Measurements from ENCODE around the gene SLC22A17. TPM values are rescaled to one million over a fixed set of nuclear protein-coding genes. Genes with fewer than 3 reads are reported as not detected.

SLC22A17 gene
- total and polyA plus RNA-seq, 2 experiments from 2014 or later = 43.8 to 74.0 TPM

GRCh38 chr14:23377198-23377550 is 24.5 kb upstream of the SLC22A17 start:
- DNase-seq (ENCODE audit: low read depth in 1 of 2, low spot score in 1 of 2) = peak in 1 of 2 donors; percentile 53
- Histone ChIP-seq H3K4me1 (ENCODE audit: low read depth) (no peaks in the 10 kb centered on the region), H3K27ac (peak overlapping the region; percentile 86), H3K4me3 (no peak overlapping the region), H3K27me3 (no peaks in the 10 kb centered on the region), H3K9me3 (ENCODE audit: low read depth) (no peaks in the 10 kb centered on the region), H3K36me3 (peaks cover 17% of the 10 kb centered on the region)
- no peak for TF ChIP-seq CTCF (IDR thresholded peaks at IDR 0.05; ENCODE audit: low read depth, low read length)

DNA sequence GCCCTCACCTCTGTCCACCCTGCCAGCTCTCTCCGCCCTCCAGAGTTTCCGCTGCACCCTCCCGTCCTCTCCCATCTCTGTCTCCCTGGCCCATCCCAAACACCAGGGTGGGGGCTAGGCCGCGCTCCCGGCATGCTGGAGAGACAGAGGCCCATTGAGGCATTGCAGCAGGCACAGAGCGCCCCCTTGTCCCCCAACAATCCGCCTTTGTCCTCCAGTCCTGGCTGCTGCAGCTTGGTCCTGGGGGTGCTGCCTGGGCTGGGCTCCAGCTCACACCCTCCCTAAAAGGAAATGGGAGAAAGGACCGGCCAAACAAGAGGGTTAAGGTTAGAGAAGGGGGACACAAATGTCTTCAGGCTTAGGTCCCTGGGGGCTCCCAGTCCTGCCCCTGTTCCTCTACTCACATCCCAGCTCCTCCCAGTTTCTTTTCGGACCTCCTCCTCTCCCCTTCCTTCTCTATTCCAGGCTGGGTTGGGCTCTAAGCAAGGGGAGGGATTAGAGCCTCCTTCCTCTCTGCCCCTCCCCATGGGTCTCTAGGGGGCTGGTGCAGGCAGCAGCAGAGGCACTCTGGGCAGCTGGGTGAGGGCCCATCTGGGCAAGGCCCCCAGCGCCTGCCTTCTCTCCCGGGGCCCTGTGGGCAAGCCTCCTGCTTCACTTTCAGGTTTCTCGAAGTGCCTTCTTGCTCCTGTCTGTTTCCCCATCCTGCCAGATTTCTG is 24.0 kb upstream of the SLC22A17 start, which contains the start of gene CMTM5:
Gene CMTM5 (plus strand): TSS at position 565 of the 716 bp plus-strand sequence. CDS start 206 bp downstream, outside the sequence.
- no peak for TF ChIP-seq CTCF (IDR thresholded peaks at IDR 0.05; ENCODE audit: low read depth, low read length)
- H3K4me1 ChIP-seq (ENCODE audit: low read depth) = no peaks in the 10 kb centered on the region
- no peaks in the 10 kb centered on the region for H3K27me3 ChIP-seq
- H3K4me3 ChIP-seq = no peak within 1 kb of the TSS
- H3K9me3 ChIP-seq (ENCODE audit: low read depth) = no peaks in the 10 kb centered on the region
- peaks cover 12% of the 10 kb centered on the region for H3K36me3 ChIP-seq
- H3K27ac ChIP-seq = peak within 1 kb of the TSS; percentile 86
- DNase-seq (ENCODE audit: low read depth in 1 of 2, low spot score in 1 of 2) = peak; percentile 33 to 67

DNA sequence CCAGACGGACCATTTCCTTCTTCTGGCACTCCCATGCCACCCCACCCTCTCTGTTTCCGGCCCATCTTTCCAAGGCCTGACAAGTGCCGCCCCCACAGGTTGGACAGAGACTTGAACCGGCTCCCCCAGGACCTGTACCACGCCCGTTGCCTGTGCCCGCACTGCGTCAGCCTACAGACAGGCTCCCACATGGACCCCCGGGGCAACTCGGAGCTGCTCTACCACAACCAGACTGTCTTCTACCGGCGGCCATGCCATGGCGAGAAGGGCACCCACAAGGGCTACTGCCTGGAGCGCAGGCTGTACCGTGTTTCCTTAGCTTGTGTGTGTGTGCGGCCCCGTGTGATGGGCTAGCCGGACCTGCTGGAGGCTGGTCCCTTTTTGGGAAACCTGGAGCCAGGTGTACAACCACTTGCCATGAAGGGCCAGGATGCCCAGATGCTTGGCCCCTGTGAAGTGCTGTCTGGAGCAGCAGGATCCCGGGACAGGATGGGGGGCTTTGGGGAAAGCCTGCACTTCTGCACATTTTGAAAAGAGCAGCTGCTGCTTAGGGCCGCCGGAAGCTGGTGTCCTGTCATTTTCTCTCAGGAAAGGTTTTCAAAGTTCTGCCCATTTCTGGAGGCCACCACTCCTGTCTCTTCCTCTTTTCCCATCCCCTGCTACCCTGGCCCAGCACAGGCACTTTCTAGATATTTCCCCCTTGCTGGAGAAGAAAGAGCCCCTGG is 23.0 kb upstream of the SLC22A17 start:
- Histone ChIP-seq H3K4me3 (no peak overlapping the region), H3K4me1 (ENCODE audit: low read depth) (no peaks in the 10 kb centered on the region), H3K9me3 (ENCODE audit: low read depth) (no peaks in the 10 kb centered on the region), H3K27ac (peak overlapping the region; percentile 86), H3K36me3 (peaks cover 2% of the 10 kb centered on the region), H3K27me3 (no peaks in the 10 kb centered on the region)
- DNase-seq (ENCODE audit: low read depth in 1 of 2, low spot score in 1 of 2) = peak in 1 of 2 donors; percentile 49
- TF ChIP-seq CTCF (IDR thresholded peaks at IDR 0.05; ENCODE audit: low read depth, low read length) = no peak

DNA sequence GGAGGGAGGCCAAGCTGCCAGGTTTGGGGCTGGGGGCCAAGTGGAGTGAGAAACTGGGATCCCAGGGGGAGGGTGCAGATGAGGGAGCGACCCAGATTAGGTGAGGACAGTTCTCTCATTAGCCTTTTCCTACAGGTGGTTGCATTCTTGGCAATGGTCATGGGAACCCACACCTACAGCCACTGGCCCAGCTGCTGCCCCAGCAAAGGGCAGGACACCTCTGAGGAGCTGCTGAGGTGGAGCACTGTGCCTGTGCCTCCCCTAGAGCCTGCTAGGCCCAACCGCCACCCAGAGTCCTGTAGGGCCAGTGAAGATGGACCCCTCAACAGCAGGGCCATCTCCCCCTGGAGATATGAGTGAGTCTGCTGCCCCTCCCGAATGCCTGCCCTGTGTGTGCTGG is 20.4 kb upstream of the SLC22A17 start:
- Histone ChIP-seq H3K9me3 (ENCODE audit: low read depth) (no peaks in the 10 kb centered on the region), H3K4me1 (ENCODE audit: low read depth) (no peaks in the 10 kb centered on the region), H3K36me3 (no peaks in the 10 kb centered on the region), H3K4me3 (no peak overlapping the region), H3K27ac (no peak overlapping the region), H3K27me3 (no peaks in the 10 kb centered on the region)
- no peak for DNase-seq (ENCODE audit: low read depth in 1 of 2, low spot score in 1 of 2)
- no peak for TF ChIP-seq CTCF (IDR thresholded peaks at IDR 0.05; ENCODE audit: low read depth, low read length)

- DNase-seq (ENCODE audit: low read depth in 1 of 2, low spot score in 1 of 2) = no peak
- no peak for TF ChIP-seq CTCF (IDR thresholded peaks at IDR 0.05; ENCODE audit: low read depth, low read length)
- H3K27ac ChIP-seq = no peak within 1 kb of the TSS
- H3K27me3 ChIP-seq = no peaks in the 10 kb centered on the region
- H3K9me3 ChIP-seq (ENCODE audit: low read depth) = no peaks in the 10 kb centered on the region
- H3K4me1 ChIP-seq (ENCODE audit: low read depth) = no peaks in the 10 kb centered on the region
- H3K4me3 ChIP-seq = no peak within 1 kb of the TSS
- H3K36me3 ChIP-seq = no peaks in the 10 kb centered on the region
These were observed 19.8 kb upstream of the SLC22A17 start, which contains the start of gene IL25 for GRCh38 chr14:23372509-23372908. Gene IL25, plus strand, starts transcription at chr14:23372809.

Data from cardiac muscle cell (in vitro differentiated cells and primary cell).